Panc1 (cell line): ENCODE measurements around the gene KCNA3. TPM values are rescaled to one million over a fixed set of nuclear protein-coding genes. Genes with fewer than 3 reads are reported as not detected.

Experiments
- ATAC-seq: fragments of 200-7000 bp; cut with Tn5 transposase; 2 replicates; pipeline ENCODE4 v1.9.1; 2020; ENCODE audit warnings: mild to moderate bottlenecking, moderate library complexity
- BruUV-seq: library from RNA; stranded (reverse); fragments of 400-500 nt; replicated peaks from 2 replicates; lab custom pipeline; 2021; lab: Mats Ljungman, UMichigan
- CTCF ChIA-PET: fragments of 300-600 bp; sonication (Branson Sonifier 250); formaldehyde crosslinking; loops from one replicate; lab custom pipeline; 2022; ENCODE audit warnings: antibody characterized with exemption; lab: Charles Lee
- POLR2A ChIA-PET: fragments of 300-600 bp; sonication (Branson Sonifier 250); formaldehyde crosslinking; loops from one replicate; lab custom pipeline; 2022; ENCODE audit warnings: antibody characterized with exemption; lab: Charles Lee
- DNase-seq: peaks from one replicate; pipeline ENCODE4 v3.0.0-alpha.2; 2010; ENCODE audit warnings: low read depth, low spot score
- H3K27ac ChIP-seq: 2 replicates; pipeline ENCODE4 v1.5.1; 2011; ENCODE audit warnings: mild to moderate bottlenecking, low read length, inconsistent platforms
- H3K27me3 ChIP-seq: fragments of 200-500 bp; sonication (Bioruptor generic); 2 replicates; pipeline ENCODE4 v1.6.0; 2014; ENCODE audit warnings: low read length, inconsistent platforms; ENCODE audit not compliant: control insufficient read depth, insufficient read depth
- H3K36me3 ChIP-seq: fragments of 200-500 bp; sonication (Bioruptor generic); 2 replicates; pipeline ENCODE4 v1.5.1; 2014; ENCODE audit warnings: inconsistent platforms, mild to moderate bottlenecking, low read length, moderate library complexity; ENCODE audit not compliant: control insufficient read depth, insufficient read depth
- H3K4me1 ChIP-seq: 2 replicates; pipeline ENCODE4 v1.5.1; 2011; ENCODE audit warnings: inconsistent platforms, mild to moderate bottlenecking, low read length, moderate library complexity; ENCODE audit not compliant: control insufficient read depth, insufficient read depth
- H3K4me3 ChIP-seq, 2 experiments: 2 replicates each; pipeline ENCODE4 v1.5.1; 2011 to 2012; ENCODE audit warnings: low read depth in 2 of 2, low read length in 2 of 2, mild to moderate bottlenecking in 2 of 2, inconsistent platforms in 1 of 2, moderate library complexity in 1 of 2
- H3K9me3 ChIP-seq: fragments of 200-500 bp; sonication (Bioruptor generic); 2 replicates; pipeline ENCODE4 v1.5.1; 2014; ENCODE audit warnings: low read depth, mild to moderate bottlenecking, inconsistent platforms, low read length, moderate library complexity; ENCODE audit not compliant: control insufficient read depth, insufficient read depth
- POLR2AphosphoS5 ChIP-seq: IDR thresholded peaks from 2 replicates; pipeline ENCODE4 v1.6.1; 2012; ENCODE audit warnings: mild to moderate bottlenecking, low read depth, low read length, moderate library complexity
- SIN3A ChIP-seq: IDR thresholded peaks from 2 replicates; pipeline ENCODE4 v1.6.1; 2012; ENCODE audit warnings: low read depth, mild to moderate bottlenecking, low read length, moderate library complexity, borderline replicate concordance; ENCODE audit not compliant: insufficient read depth
- TCF7L2 ChIP-seq: IDR thresholded peaks from 2 replicates; pipeline ENCODE4 v1.6.1; 2011; ENCODE audit warnings: mild to moderate bottlenecking, low read depth, low read length, inconsistent platforms
- in situ Hi-C: cut with HindIII; loops from 2 replicates; pipeline ENCODE4 v1.10.0; 2016; ENCODE audit warnings: low sequenced_read_pairs, low pct_unique_long_range_greater_than_20kb
- intact Hi-C: fragments of 100-400 bp; cut with micrococcal nuclease; formaldehyde crosslinking; loops from one replicate; pipeline ENCODE4 v1.10.0; 2022; ENCODE audit not compliant: unreplicated experiment
- total RNA-seq: library from RNA; stranded (reverse); gene quantifications from one replicate; pipeline ENCODE4 v1.2.1, GENCODE V29; 2021; ENCODE audit not compliant: unreplicated experiment
- TF ChIP-seq, protein P1 (sequence below), 2 experiments: IDR thresholded peaks; 2 replicates each; pipeline ENCODE4 v1.6.1; 2011 to 2012; ENCODE audit warnings: low read depth in 2 of 2, control low read depth in 1 of 2, low read length in 1 of 2, mild to moderate bottlenecking in 1 of 2, moderate library complexity in 1 of 2; ENCODE audit not compliant: insufficient read depth in 1 of 2
- TF ChIP-seq, protein P2 (sequence below): fragments of 450-650 bp; IDR thresholded peaks from 2 replicates; pipeline ENCODE4 v1.5.1; 2017; ENCODE audit warnings: mild to moderate bottlenecking

Gene KCNA3
- total RNA-seq, 1 experiment from 2014 or later = not detected

DNA sequence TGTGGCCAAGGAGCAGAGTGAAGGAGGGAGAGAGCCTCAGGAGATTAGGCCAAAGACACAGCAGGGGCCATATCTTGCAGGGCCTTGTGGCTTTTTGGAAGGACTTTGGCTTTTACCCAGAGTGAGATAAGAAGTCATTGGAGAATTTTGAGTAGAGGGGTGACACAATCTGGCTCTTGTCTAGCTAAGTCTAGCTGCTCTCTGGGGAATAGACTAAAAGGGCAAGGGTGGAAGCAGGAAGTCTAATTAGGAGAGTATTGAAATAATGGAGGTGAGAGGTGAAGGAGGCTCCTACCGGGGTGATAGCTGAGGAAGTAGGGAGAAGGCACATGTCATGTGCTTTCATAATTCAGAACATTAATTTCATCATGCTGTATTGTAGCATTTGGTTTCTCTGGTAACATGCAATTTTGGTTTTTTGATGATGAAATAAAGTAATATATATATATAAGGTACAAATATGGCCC, 34.3 kb upstream of the KCNA3 start:
- in situ Hi-C loops (no loop called here), intact Hi-C loops (no loop called here)
- Histone ChIP-seq H3K9me3 (no peaks in the 10 kb centered on the region), H3K27ac (no peak overlapping the region), H3K4me1 (no peaks in the 10 kb centered on the region), H3K27me3 (no peaks in the 10 kb centered on the region), H3K36me3 (no peaks in the 10 kb centered on the region), H3K4me3 (no peak overlapping the region)
- no TSS peak for BruUV-seq
- POLR2A ChIA-PET = no interaction called here
- CTCF ChIA-PET = no interaction called here
- TF ChIP-seq, protein P1, sequence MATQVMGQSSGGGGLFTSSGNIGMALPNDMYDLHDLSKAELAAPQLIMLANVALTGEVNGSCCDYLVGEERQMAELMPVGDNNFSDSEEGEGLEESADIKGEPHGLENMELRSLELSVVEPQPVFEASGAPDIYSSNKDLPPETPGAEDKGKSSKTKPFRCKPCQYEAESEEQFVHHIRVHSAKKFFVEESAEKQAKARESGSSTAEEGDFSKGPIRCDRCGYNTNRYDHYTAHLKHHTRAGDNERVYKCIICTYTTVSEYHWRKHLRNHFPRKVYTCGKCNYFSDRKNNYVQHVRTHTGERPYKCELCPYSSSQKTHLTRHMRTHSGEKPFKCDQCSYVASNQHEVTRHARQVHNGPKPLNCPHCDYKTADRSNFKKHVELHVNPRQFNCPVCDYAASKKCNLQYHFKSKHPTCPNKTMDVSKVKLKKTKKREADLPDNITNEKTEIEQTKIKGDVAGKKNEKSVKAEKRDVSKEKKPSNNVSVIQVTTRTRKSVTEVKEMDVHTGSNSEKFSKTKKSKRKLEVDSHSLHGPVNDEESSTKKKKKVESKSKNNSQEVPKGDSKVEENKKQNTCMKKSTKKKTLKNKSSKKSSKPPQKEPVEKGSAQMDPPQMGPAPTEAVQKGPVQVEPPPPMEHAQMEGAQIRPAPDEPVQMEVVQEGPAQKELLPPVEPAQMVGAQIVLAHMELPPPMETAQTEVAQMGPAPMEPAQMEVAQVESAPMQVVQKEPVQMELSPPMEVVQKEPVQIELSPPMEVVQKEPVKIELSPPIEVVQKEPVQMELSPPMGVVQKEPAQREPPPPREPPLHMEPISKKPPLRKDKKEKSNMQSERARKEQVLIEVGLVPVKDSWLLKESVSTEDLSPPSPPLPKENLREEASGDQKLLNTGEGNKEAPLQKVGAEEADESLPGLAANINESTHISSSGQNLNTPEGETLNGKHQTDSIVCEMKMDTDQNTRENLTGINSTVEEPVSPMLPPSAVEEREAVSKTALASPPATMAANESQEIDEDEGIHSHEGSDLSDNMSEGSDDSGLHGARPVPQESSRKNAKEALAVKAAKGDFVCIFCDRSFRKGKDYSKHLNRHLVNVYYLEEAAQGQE (IDR thresholded peaks at IDR 0.05; ENCODE audit: insufficient read depth in 1 of 2, low read depth in 2 of 2, low read length in 1 of 2) = no peak
- ATAC-seq = no peak
- DNase-seq = no peak

DNA sequence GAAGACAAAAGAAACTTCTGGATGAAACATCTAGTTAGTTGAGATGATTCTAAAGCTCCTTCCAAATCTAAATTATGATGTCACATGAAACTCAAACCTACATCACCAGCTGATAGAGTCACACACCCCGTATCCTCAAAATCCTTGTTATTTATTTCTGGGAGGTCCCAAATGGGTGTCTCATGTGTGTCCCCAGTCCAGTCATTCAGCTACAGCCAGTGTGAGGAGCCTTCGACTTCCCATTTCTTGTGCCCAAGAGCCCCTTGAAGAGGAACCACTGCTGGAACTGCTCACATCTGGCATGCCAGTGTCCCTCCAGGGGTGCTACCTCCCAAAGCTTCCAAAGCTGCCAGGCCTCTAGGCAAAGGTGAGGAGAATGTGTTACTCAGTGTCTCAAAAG, 32.5 kb upstream of the KCNA3 start:
- TF ChIP-seq TCF7L2 (no peak), POLR2AphosphoS5 (no peak), SIN3A (no peak)
- TF ChIP-seq, protein P2, sequence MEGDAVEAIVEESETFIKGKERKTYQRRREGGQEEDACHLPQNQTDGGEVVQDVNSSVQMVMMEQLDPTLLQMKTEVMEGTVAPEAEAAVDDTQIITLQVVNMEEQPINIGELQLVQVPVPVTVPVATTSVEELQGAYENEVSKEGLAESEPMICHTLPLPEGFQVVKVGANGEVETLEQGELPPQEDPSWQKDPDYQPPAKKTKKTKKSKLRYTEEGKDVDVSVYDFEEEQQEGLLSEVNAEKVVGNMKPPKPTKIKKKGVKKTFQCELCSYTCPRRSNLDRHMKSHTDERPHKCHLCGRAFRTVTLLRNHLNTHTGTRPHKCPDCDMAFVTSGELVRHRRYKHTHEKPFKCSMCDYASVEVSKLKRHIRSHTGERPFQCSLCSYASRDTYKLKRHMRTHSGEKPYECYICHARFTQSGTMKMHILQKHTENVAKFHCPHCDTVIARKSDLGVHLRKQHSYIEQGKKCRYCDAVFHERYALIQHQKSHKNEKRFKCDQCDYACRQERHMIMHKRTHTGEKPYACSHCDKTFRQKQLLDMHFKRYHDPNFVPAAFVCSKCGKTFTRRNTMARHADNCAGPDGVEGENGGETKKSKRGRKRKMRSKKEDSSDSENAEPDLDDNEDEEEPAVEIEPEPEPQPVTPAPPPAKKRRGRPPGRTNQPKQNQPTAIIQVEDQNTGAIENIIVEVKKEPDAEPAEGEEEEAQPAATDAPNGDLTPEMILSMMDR = no peak
- H3K4me1 ChIP-seq = no peaks in the 10 kb centered on the region
- no peaks in the 10 kb centered on the region for H3K36me3 ChIP-seq
- ChIA-PET CTCF (no interaction called here), POLR2A (no interaction called here)
- intact Hi-C loops (no loop called here), in situ Hi-C loops (no loop called here)
- no peak overlapping the region for H3K27ac ChIP-seq
- H3K9me3 ChIP-seq = no peaks in the 10 kb centered on the region
- H3K4me3 ChIP-seq = no peak overlapping the region
- no peaks in the 10 kb centered on the region for H3K27me3 ChIP-seq
- DNase-seq (no peak), ATAC-seq (no peak)
- no TSS peak for BruUV-seq

DNA sequence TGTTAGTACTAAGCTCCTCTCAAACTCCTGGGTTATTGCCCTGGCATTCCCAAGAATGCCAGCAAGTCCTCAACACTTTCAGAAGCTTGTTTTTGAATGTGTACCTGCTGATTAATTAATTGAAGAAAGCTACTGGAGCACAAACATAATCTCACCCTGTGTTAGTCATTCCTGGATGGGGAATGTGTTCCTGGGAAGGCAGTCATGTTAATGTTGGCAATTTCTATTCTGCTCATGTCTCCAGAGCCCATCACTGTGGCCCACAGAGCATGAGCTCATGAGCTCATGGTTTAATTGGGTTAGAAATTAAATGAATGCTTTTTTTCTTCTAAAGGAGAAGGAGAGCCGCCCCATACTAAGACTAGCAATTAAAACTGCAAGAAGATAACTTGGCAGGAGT, 31.9 kb upstream of the KCNA3 start:
- ChIA-PET POLR2A (no interaction called here), CTCF (no interaction called here)
- in situ Hi-C loops (no loop called here), intact Hi-C loops (no loop called here)
- H3K9me3 ChIP-seq = no peaks in the 10 kb centered on the region
- no peak overlapping the region for H3K27ac ChIP-seq
- no TSS peak for BruUV-seq
- H3K27me3 ChIP-seq = no peaks in the 10 kb centered on the region
- TF ChIP-seq, protein P1 (IDR thresholded peaks at IDR 0.05; ENCODE audit: insufficient read depth in 1 of 2, low read depth in 2 of 2, low read length in 1 of 2) = no peak
- TF ChIP-seq POLR2AphosphoS5 (no peak), SIN3A (no peak), TCF7L2 (no peak)
- TF ChIP-seq, protein P2 = no peak
- DNase-seq (no peak), ATAC-seq (no peak)
- no peak overlapping the region for H3K4me3 ChIP-seq
- no peaks in the 10 kb centered on the region for H3K36me3 ChIP-seq
- no peaks in the 10 kb centered on the region for H3K4me1 ChIP-seq
